ENCODE results near the gene PPP6R1.

DNA sequence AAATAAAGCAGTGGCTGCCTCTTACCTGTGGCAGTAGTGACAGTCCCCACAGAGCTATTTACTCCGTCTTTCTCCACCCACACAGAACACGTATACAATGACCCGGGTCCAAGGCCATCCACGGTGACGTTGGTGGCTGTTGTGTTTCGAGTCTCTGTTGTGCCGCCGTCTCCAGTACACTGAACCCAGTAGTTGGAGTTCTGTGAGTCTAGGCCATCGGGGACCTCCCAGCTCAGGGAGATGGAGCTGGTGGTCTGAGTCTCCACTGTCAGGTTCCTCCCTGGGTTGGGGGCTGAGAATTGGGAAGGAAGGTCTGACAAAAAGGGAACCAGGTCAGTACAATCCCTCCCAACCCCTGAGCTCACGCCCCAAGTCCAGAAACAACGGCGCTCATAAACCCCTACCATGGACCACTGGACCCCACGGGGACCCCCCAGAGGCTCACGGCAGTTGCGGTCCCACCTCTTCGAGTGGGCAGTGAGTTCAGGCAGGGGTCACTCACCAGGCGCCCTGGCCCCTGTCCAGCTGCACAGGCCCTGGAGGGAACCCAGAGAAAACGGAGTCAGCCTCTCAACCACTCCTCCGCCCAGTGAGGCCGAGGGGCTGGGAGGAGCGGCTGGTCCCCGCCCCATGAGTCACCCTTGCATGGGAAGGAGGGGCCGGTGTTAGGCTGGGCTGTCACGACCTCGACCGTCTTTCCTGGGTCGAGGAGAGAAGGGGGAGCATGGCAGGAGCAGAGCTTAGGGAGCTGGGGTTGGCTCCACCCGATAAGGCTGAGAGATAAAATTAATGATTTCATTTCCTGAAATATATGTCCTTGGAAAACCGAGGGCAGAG lies 51.9 kb downstream of the PPP6R1 start:
- no peak for TF ChIP-seq CTCF (IDR thresholded peaks at IDR 0.05)
- TF ChIP-seq POLR2AphosphoS5 (IDR thresholded peaks at IDR 0.05; ENCODE audit: low read depth, low read length): peak; percentile 66
- peak; percentile 76 for TF ChIP-seq TCF7L2 (IDR thresholded peaks at IDR 0.05; ENCODE audit: low read depth, low read length)

Measured in Panc1 (cell line).